ENCODE measurements around the gene CORO1C.

- no peak for TF ChIP-seq EP300 (IDR thresholded peaks at IDR 0.05)
- TF ChIP-seq CTCF (IDR thresholded peaks at IDR 0.05), result no peak
Measured at GRCh38 chr12:108724890-108725151, 6.5 kb downstream of the CORO1C start.

Data from gastroesophageal sphincter (tissue), 3 donors.